NCI-H1930 (cell line): ENCODE results near the gene GUF1.

Source experiments
- DNase-seq, 2 experiments: peaks; one replicate each; lab custom pipeline; 2025; lab: John Stamatoyannopoulos, UW

The GUF1 gene

GRCh38 chr4:44678094-44679041 lies at the start of gene GUF1:
Gene GUF1 (plus strand): TSS chr4:44678420. CDS start chr4:44678623, 203 bp downstream.
- peak; percentile 47 to 53 for DNase-seq

- DNase-seq, result no peak
These were observed 48.8 kb upstream of the GUF1 start for GRCh38 chr4:44629280-44629866.

- no peak for DNase-seq
These were observed 46.1 kb upstream of the GUF1 start for GRCh38 chr4:44632089-44632488.

GRCh38 chr4:44632733-44633132 lies 45.5 kb upstream of the GUF1 start:
- no peak for DNase-seq

- no peak for DNase-seq
These were observed 40.1 kb upstream of the GUF1 start for GRCh38 chr4:44638091-44638490.

- no peak for DNase-seq
These were observed 32.1 kb upstream of the GUF1 start for GRCh38 chr4:44646151-44646550.

- no peak for DNase-seq
These were observed 26.8 kb upstream of the GUF1 start, which contains the start of gene YIPF7 for GRCh38 chr4:44651425-44651824. Gene YIPF7 (minus strand): TSS chr4:44651625. CDS start chr4:44650100, 1,525 bp downstream.

GRCh38 chr4:44652002-44652401 lies 26.2 kb upstream of the GUF1 start:
- no peak for DNase-seq

GRCh38 chr4:44660396-44660795 lies 17.8 kb upstream of the GUF1 start:
- DNase-seq, result no peak

- no peak for DNase-seq
These were observed 16.1 kb upstream of the GUF1 start for GRCh38 chr4:44661940-44662622.

- no peak for DNase-seq
These were observed 15.6 kb upstream of the GUF1 start for GRCh38 chr4:44662623-44663005.

- DNase-seq, result no peak
These were observed 14.5 kb upstream of the GUF1 start for GRCh38 chr4:44663539-44664263.

- no peak for DNase-seq
These were observed 9.7 kb upstream of the GUF1 start for GRCh38 chr4:44668526-44668925.

GRCh38 chr4:44670506-44671199 lies 7.6 kb upstream of the GUF1 start:
- no peak for DNase-seq

GRCh38 chr4:44671636-44672035 lies 6.6 kb upstream of the GUF1 start:
- DNase-seq, result no peak

GRCh38 chr4:44674471-44674870 lies 3.7 kb upstream of the GUF1 start:
- no peak for DNase-seq

GRCh38 chr4:44675366-44675765 lies 2.9 kb upstream of the GUF1 start:
- no peak for DNase-seq

GRCh38 chr4:44679060-44679459 lies 840 bp downstream of the GUF1 start:
- DNase-seq, result no peak

- no peak for DNase-seq
These were observed 6.4 kb downstream of the GUF1 start for GRCh38 chr4:44684648-44685047.

GRCh38 chr4:44700427-44700826 lies 22.2 kb downstream of the GUF1 start:
- DNase-seq, result no peak

GRCh38 chr4:44701037-44701436 lies 22.8 kb downstream of the GUF1 start:
- no peak for DNase-seq
